ENCODE measurements around the gene DBP.
"Not testable (repeated sequence)": the region's sequence is repeated elsewhere in the genome, so short reads cannot be mapped to it uniquely, and the experiment has no call there.

The DBP gene

GRCh38 chr19:48668332-48668731, 31.2 kb upstream of the DBP start:
- no peak for DNase-seq

DNA sequence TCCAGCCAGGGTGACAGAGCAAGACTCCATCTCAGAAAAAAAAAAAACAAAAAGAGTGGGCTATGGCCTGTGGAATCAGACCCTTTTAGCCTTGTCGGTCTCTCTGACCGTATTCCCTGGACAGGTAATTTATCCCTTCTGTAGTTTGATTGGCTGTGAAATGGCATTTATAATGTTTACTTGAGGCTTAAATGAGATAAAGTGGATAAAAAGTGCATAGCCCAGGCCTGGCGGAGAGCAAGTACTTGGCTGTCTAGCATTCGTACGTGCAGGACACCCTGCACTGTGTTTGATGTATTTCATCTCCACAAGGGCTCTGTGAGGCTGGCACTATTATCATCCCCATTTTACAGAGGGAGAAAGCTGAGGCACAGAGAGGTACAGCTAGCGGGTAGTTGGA, 28.6 kb upstream of the DBP start:
- DNase-seq = no peak

- no peak for DNase-seq
These were observed 27.3 kb upstream of the DBP start for GRCh38 chr19:48664476-48664875.

DNA sequence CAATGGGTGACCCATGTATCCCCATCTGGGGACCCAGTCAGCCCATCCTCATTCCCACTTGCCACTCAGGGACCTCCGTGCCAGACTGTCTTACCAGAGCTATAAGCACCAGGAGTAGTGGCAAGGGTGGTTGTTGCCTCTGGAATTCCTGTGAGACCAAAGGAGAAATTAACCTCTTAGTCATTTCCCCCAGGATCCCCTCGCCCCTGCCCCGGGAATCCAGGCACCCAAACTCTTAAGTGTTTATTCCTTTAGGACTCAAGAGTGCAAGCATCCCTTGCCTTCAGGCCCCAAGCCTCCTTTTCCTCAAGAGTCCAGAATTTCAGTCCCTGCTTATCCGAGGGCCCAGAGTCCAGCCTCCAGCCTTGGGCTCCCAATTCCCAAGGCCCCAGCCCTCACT, 26.5 kb upstream of the DBP start:
- no peak for DNase-seq

DNA sequence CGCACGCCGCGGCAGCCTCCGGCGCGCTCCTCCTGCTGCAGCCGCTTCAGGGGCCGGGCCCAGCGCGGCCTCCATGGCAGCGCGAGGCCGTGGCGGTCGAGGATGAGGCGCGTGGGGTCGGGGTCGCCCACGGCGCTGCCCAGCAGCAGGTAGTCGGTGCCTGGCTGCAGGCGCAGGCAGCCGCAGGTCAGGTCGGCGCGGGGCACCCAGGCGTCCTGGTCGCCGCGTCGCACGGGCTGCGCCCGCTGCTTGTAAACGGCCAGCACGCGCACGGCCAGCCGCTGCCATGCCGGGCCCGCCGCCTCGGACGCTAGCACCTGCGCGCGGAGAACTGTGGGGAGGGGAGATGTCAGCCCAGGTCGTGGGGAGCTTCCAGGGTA, 24.5 kb upstream of the DBP start:
- no peak for DNase-seq

GRCh38 chr19:48660852-48661710, 23.9 kb upstream of the DBP start:
- DNase-seq = peak in 50 of 56 donors; percentile 10 to 93 (median 60)

DNA sequence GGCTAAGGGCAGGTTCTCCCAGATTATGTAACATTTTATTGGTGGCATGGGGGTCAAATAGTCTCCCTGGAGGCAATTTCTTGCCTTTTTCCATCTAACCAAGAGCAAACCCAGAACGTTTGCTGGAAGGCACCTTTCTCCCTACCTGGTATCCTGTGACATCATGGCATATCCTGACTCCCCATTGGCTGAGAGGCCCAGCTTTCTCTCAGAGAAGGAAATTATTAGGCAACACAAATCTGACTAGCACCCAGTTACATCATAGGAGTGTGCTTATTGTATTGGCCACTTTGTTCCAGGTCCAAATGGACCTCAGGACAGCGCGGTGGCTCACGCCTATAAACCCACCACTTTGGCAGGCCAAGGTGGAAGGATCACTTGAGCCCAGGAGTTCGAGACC, 22.6 kb upstream of the DBP start:
- peak in 7 of 56 donors; percentile 3 to 53 (median 17) for DNase-seq

DNA sequence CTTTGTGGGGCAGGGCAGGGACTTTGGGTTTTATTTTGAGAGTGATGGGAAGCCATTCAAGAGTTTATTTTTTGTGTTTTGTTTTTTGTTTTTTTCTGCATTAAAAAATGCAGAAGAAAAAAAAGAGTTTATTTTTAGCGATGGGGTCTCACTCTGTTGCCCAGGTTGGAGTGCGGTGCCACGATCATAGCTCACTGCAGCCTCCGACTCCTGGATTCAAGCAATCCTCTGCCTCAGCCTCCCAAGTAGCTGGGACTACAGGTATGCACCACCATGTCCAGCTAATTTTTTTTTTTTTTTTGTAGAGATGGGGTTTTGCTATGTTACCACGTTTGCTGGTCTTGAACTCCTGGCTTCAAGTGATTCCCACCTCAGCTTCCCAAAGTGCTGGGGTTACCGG, 21.3 kb upstream of the DBP start:
- no peak for DNase-seq

- DNase-seq = not testable (repeated sequence)
These were observed 20.6 kb upstream of the DBP start for GRCh38 chr19:48657828-48658227.

DNA sequence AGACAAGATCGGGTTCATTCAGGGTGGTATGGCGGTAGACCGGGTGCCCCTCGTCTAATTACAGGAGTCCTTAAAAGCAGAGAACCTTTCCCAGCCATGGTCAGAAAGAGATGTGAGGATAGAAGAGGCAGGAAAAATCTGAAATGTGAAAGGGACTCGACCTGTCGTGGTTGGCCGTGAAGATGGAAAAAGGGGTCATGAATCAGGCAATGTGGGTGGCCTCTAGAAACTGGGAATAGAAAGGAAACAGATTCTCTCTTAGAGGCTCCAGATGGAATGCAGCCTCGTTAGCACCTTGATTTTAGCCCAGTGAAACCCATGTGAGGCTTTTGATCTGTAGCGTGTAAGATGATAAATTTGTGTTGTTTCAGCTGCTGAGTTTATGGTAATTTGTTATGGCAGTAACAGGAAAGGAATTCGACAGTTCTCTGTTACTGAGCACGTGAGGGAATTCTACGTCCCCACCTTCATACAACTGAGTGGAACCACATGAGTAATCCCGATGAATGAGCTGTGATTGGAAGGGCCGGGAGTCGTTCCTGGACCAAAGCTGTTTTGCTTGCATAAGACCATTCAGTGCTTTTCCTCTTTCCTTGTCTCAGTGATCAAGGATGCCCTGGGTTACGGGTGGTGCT, 19.8 kb upstream of the DBP start:
- no peak for DNase-seq

GRCh38 chr19:48654299-48655059, 17.3 kb upstream of the DBP start:
- no peak for DNase-seq

- no peak for DNase-seq
These were observed 14.5 kb upstream of the DBP start for GRCh38 chr19:48651683-48652048.

DNA sequence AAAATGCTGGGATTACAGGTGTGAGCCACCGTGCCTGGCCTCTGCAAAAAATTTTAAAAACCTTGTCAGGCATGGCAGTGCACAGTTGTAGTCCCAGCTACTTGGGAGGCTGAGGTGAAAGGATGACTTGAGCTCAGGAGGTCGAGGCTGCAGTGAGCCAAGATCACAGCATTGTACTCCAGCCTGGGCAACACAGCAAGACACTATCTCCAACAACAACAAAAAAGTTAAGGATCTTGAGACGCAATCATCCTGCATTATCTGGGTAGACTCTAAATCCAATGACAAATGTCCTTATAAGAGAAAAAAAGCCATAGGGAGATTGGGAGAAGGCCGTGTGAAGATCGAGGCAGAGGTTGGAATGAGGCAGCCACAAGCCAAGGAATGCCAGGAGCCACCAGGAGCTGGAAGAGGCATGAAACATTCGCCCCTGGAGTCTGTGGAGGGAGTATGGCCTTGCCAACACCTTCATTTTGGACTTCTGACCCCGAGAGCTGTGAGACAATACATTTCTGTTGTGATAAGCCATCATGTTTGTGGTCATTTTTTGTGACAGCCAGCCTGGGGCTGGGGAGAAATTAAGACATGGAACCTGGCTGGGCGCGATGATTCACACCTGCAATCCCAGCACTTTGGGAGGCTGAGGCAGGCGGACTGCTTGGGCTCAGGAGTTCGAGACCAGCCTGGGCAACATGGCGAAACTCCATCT, 13.9 kb upstream of the DBP start:
- no peak for DNase-seq

GRCh38 chr19:48648134-48648533, 11.0 kb upstream of the DBP start:
- no peak for DNase-seq

DNA sequence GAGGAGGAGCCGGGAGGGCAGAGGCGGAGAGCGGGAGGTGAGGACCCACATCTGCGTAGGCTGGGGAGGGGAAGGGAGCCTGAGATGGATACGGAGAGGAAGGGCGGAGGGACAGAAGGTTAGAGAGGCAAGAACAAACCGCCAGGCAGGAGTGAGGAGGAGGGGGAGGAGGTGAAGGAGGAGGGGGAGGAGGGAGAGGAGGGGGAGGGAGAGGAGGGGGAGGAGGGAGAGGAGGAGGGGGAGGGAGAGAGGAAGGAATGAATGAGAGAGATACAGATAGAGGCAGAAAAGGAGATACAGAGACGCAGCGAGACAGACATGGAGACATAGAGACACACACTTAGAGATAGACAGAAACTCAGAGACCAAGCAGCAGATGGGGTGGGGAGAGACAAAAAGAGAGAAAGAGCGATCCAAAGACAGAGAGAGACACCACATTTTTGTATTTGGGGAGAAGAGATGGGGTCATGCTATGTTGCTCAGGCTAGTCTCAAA, 9.6 kb upstream of the DBP start:
- DNase-seq = peak in 1 of 56 donors; percentile 73

DNA sequence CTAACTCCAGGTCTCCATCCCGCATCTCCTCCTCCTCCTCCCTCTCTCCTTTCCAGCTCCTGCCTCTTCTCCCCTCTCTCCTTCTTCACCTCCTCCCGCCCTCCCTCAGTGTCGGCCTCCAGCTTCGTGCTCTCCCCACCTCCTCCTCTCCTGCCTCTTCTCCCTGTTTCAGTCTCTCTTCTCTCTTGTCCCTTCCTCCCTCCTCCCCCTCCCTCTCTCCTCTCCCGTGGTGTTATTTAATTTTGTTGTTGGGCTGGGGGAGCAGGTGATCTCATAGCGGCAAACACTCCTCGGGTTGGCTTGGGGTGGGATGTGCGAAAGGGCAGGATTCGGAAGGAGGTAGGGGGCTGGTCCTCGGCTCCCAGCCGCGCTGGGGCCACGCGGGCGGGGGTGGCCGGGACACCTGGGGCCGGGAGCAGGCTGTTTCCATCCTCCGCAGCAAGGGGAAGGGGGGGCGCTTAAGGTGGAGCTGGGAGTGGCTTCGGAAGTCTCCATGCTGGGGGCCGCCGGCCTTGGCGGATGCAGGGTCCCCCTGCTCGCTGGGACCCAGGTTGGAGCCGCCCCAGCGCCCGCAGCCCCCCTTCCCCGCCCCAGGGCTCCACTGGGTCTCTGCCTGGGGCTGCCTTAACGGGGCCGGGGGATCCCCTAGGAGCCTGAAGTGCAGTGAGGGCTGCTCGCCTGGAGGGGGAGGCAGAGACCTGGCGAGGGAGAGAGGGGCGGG, 9.0 kb upstream of the DBP start, which contains the start of gene CA11:
Gene CA11 (minus strand): TSS at position 187 of the 721 bp plus-strand sequence. CDS start 555 bp downstream, outside the sequence.
- DNase-seq = peak in 54 of 56 donors; percentile 62 to 93 (median 87)

DNA sequence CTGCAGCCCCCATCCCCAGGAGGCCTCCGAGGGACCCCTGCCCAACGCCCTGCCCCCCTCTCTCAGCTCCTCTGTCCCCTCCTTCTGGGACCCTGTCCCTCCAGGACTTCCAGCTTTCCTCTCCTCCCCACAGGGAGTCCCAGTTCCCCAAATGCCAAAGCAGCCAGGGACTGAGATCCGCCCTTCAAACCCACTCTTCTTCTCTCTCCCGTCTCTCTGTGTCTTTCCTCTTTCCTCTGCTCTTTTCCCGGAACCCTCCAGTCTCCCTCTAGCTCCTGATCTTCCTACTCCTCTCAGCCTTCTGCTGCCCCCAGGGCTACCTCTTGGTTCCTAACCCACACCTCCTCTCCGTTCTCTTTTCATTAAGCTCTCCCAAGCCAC, 8.4 kb upstream of the DBP start:
- DNase-seq = peak in 6 of 56 donors; percentile 39 to 67 (median 46)

DNA sequence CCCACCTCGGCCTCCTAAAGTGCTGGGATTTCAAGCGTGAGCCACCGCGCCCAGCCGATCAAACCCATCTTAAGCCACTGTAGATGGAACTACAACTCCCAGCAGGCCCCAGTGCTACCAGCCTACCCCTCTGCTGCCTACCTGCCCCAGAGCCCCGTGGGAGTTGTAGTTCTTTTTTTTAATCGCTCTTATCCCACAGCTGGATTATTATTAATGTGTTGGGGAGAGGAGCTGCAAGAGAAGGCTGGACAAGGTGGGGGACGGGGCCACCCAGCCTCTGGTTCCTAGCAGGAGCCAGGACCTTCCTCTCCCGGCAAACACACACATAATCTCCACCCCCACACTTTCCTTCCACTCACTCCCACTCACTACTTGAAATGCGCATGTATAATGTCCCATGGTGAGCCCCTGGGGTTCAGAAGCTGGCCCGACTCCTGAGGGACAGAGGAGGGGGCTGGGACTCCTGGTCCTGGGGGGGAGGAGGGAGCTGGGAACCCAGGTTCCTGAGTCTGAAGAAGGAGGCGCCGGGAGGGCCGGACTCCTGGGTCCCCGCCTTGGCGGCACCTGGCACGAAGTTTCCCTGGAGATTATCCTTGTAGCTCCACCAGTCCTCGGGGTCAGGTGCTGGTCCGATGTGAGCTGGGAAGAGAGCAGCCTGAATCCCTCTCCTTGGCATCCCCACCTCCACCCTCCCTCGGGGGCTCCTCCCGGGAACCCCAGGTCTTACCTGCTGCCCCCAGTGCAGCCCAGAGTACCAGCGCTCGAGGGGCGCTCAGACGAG, 7.8 kb upstream of the DBP start:
- DNase-seq = peak in 55 of 56 donors; percentile 26 to 90 (median 72)

GRCh38 chr19:48644355-48644754, 7.2 kb upstream of the DBP start:
- peak in 3 of 56 donors; percentile 22 to 52 (median 43) for DNase-seq

DNA sequence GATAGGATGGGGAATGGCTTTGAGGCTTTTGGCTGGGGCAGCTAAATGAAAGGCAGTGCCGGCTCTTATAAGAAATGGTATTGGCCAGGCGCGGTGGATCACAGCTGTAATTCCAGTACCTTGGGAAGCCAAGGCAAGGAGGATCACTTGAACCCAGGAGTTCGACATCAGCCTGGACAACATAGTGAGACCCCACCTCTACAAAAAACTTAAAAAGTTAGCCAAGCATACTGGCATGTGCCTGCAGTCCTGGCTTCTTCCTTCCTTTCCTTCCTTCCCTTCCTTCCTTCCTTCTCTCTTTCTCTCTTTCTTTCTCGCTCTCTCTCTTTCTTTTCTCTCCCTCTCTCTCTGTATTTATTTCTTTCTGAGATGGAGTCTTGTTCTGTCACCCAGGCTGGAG, 5.7 kb upstream of the DBP start:
- DNase-seq = no peak
